Measurements from ENCODE around the gene WNT3A.
"Not testable (repeated sequence)": the region's sequence is repeated elsewhere in the genome, so short reads cannot be mapped to it uniquely, and the experiment has no call there.

WNT3A gene

DNA sequence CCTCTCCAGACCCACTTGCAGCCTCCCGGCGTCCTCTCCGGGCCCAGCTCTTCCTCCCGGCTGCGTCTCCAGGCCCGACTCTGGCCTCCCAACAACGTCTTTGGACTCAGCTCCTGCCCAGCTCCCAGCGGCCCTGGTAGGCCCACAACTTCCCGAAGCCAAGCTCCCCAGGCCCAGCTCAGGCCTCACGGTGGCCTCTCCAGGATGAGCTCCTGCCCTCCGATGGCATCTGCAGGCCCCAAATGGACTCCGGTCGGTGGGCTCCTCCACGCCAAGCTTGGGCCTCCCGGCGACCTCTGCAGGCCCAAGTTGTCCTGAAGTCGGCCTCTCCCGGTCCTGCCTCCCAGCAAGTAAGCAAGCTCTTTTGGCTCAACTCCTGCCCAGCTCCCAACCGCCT is 34.5 kb upstream of the WNT3A start:
- not testable (repeated sequence) for H3K4me3 Mint-ChIP-seq; DNase-seq; H3K9me3 Mint-ChIP-seq; H3K27me3 Mint-ChIP-seq (ENCODE audit: low read depth, poor library complexity); H3K36me3 Mint-ChIP-seq (ENCODE audit: low read depth); H3K27ac Mint-ChIP-seq; H3K4me1 Mint-ChIP-seq

DNA sequence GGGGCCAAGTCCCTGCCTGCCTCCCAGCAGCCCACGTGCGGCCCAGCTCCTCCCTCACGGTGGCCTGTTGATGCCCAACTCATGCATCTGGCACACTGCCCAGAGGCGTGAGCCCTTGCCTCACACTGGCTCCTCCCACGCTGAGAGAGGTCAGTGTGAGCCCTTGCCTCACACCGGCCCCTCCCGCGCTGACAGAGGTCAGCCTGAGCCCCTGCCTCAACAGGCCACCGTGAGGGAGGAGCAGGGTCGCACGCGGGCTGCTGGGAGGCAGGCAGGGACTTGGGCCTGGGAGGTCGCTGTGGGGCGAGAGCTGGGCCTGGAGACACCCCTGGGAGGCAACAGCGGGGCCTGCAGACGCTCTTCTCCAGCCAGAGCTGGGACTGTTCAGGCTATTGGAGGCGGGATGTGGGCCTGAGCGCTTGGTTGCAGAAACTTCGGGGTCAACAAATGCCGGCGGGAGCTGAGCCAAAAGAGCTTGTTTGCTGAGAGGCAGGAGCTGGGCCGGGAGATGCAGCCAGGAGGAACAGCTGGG is 33.9 kb upstream of the WNT3A start:
- not testable (repeated sequence) for DNase-seq; H3K27ac Mint-ChIP-seq; H3K4me3 Mint-ChIP-seq; H3K36me3 Mint-ChIP-seq (ENCODE audit: low read depth); H3K4me1 Mint-ChIP-seq; H3K9me3 Mint-ChIP-seq; H3K27me3 Mint-ChIP-seq (ENCODE audit: low read depth, poor library complexity)

DNA sequence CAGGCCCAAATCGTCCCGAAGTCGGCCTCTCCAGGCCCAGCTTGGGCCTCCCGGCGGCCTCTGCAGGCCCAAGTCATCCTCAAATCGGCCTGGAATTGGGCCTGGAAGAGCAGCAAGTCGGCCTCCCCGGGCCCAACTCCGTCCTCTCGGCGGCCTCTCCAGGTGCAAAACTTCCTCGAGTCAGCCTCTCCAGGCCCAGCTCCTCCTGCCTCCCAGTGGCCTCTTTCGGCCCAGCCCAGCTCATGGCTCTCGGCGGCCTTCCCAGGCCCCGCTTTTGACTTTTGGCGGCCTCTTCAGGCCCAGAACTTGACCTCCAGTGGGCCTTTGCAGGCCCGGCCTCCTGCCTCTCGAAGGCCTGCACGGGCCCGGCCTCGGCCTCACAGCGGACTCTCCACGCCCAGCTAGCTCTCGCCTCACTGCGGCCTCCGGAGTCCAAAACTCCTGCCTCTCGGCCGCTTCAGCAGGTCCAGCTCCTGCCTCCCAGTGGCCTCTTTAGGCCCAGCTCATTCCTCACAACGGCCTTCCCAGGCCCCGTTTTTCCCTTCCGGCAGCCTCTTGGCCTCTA is 33.0 kb upstream of the WNT3A start:
- H3K9me3 Mint-ChIP-seq; H3K27ac Mint-ChIP-seq; DNase-seq; H3K36me3 Mint-ChIP-seq (ENCODE audit: low read depth); H3K27me3 Mint-ChIP-seq (ENCODE audit: low read depth, poor library complexity); H3K4me1 Mint-ChIP-seq; H3K4me3 Mint-ChIP-seq: not testable (repeated sequence)

DNA sequence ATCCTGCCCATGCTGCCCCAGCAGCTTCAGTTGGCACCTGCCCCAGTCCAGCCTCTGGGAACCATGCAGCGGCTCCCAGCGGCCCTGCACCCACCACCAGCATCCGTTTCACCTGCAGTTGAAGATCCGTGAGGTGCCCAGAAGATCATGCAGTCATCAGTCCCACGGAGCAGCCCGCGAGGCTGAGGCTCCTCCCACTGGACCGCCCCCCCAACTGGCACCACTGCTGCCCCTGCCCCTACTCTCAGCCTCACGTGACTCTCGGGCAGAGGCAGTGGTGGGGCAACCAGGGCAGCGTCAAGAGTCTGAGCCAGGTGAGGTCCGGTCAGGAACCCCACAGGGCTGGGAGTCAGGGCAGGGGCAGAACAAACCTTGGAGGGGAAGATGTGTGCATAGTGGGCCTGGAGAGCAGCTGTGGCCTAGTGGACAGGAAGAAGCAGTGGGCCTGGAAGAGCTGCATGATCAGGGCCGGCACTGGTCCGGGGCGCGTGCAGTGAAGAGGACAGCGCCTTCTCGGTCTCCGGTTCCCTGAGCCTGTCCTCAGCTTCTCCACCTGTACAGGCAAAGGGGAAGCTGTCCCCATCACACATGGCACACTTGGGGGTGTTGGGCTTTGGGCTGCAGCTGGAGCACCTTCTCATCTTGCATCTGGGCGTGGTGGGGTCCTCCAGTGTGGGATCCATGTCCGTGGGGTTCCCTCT is 31.1 kb upstream of the WNT3A start:
- not testable (repeated sequence) for H3K4me3 Mint-ChIP-seq; H3K4me1 Mint-ChIP-seq; H3K27me3 Mint-ChIP-seq (ENCODE audit: low read depth, poor library complexity); DNase-seq; H3K36me3 Mint-ChIP-seq (ENCODE audit: low read depth); H3K27ac Mint-ChIP-seq; H3K9me3 Mint-ChIP-seq

DNA sequence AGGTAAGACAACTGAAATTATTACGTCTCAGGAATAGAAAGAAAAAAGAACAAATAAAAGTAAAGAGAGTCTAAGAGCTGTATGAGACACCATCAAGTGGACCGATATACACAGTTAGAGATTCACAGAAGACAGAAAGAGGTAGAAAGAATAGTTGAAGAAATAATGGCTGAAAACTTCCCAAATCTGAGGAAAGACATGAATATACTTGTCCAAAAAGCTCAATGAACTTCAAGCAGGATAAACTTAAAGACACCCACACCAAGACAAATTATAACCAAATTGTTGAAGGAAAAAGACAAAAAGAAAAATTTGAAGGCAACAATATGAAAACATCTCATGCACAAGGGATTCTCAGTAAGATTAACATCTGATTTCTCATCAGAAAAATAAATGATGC is 19.6 kb upstream of the WNT3A start:
- Mint-ChIP-seq H3K36me3 (ENCODE audit: low read depth) (no peaks in the 10 kb centered on the region), H3K4me1 (no peaks in the 10 kb centered on the region), H3K27me3 (ENCODE audit: low read depth, poor library complexity) (peaks cover 61% of the 10 kb centered on the region), H3K27ac (no peak overlapping the region), H3K9me3 (peaks cover 35% of the 10 kb centered on the region), H3K4me3 (no peak overlapping the region)
- TF ChIP-seq, protein P1, sequence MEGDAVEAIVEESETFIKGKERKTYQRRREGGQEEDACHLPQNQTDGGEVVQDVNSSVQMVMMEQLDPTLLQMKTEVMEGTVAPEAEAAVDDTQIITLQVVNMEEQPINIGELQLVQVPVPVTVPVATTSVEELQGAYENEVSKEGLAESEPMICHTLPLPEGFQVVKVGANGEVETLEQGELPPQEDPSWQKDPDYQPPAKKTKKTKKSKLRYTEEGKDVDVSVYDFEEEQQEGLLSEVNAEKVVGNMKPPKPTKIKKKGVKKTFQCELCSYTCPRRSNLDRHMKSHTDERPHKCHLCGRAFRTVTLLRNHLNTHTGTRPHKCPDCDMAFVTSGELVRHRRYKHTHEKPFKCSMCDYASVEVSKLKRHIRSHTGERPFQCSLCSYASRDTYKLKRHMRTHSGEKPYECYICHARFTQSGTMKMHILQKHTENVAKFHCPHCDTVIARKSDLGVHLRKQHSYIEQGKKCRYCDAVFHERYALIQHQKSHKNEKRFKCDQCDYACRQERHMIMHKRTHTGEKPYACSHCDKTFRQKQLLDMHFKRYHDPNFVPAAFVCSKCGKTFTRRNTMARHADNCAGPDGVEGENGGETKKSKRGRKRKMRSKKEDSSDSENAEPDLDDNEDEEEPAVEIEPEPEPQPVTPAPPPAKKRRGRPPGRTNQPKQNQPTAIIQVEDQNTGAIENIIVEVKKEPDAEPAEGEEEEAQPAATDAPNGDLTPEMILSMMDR (IDR thresholded peaks at IDR 0.05): no peak
- no peak for DNase-seq

DNA sequence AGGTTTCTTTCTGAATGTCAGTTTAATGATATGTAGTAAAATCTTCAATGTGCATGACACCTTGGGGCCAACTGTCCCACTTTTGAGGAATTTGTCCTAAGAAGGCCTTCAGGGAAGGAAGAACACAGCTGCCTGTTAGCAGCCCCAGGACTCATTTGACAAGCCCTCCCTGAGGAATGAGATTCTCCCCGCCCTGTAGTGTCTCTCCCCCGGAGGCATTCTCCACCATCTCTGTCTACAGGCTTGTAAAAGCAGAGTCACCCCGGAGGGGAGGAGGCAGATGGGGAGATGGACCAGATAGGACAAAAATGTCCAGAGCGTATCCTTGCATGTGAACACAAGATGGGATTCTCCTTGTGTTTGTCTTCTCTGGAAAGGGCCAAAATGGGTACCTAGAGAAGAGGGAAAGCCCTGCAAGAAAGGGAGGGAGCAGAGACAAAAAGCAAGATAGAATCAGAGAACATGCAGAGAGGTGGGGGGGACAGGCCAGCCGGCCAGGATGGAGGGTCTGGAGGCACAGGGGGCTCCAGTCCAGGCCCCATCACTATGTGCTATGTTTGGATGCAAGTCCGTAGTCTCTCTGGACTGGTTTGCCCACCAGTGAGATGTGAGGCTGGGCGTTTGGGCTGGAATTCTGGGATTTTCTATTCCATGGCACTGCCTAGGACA is 12.0 kb upstream of the WNT3A start:
- H3K27ac Mint-ChIP-seq: no peak overlapping the region
- DNase-seq: no peak
- H3K4me1 Mint-ChIP-seq: no peaks in the 10 kb centered on the region
- TF ChIP-seq, protein P1 (IDR thresholded peaks at IDR 0.05): no peak
- no peak overlapping the region for H3K4me3 Mint-ChIP-seq
- no peaks in the 10 kb centered on the region for H3K36me3 Mint-ChIP-seq (ENCODE audit: low read depth)
- peaks cover 62% of the 10 kb centered on the region for H3K9me3 Mint-ChIP-seq
- H3K27me3 Mint-ChIP-seq (ENCODE audit: low read depth, poor library complexity): peaks cover 72% of the 10 kb centered on the region

DNA sequence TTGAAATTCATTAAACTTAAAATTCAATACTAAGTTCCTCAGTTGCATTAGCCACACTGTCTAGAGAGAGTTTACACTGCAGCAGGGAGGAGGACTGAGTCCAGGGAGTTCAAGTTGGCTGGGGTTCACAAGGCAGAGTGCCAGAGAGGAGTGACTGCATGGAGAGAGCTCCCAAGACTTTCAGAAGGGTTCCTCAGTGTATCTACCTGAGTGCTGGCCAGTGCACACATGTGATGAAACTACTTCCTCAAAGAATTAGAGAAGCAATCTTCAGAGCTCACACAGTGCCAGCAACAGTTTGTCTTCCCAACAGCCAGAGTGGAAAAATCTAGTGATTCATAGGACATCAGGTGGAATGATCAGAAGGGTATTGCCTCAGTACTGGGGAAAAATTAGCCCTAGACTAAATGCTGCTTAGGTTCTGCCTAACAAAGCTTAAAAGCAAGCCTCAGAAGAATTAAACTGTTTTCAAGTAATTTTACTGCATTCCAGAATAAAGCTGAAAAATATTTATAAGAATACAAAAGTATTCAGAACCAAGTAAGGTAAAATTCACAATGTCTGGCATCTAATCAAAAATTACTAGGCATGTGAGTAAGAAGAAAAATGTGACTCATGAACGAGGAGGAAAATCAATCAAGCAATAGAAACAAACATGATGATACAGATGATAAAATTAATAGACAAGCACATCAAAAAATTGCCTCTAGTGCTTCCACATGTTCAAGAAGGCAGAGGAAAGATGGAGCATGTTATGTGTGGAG is 10.4 kb upstream of the WNT3A start:
- H3K36me3 Mint-ChIP-seq (ENCODE audit: low read depth): no peaks in the 10 kb centered on the region
- H3K4me1 Mint-ChIP-seq: no peaks in the 10 kb centered on the region
- TF ChIP-seq, protein P1 (IDR thresholded peaks at IDR 0.05): no peak
- no peak for DNase-seq
- H3K4me3 Mint-ChIP-seq: no peak overlapping the region
- H3K27me3 Mint-ChIP-seq (ENCODE audit: low read depth, poor library complexity): peaks cover 73% of the 10 kb centered on the region
- no peak overlapping the region for H3K27ac Mint-ChIP-seq
- H3K9me3 Mint-ChIP-seq: peaks cover 46% of the 10 kb centered on the region

Data from nephron progenitor cell (in vitro differentiated cells).